CD14-positive monocyte (primary cell): ENCODE measurements around the gene FAM50B. TPM values are rescaled to one million over a fixed set of nuclear protein-coding genes. Genes with fewer than 3 reads are reported as not detected.
A peak's percentile ranks its signal among the peaks of the same experiment; 100 is the strongest.

ENCODE experiments used
- DNase-seq, 3 donors: peaks; one replicate each; pipeline ENCODE4 v3.0.0-alpha.2; 2011 to 2022
- H2AFZ ChIP-seq: 2 replicates; pipeline ENCODE4 v1.6.0; 2012; ENCODE audit warnings: mild to moderate bottlenecking, low read depth, low read length, inconsistent platforms; ENCODE audit not compliant: insufficient read depth, poor library complexity, severe bottlenecking
- H3K27ac ChIP-seq, 2 donors: 1 replicate in 1 of 2; 2 replicates in 1 of 2; pipeline ENCODE4 v1.5.1; 2012 to 2013; ENCODE audit warnings: low read length in 2 of 2, control low read depth in 1 of 2, inconsistent platforms in 1 of 2, low read depth in 1 of 2, mild to moderate bottlenecking in 1 of 2
- H3K27me3 ChIP-seq, 2 donors: one replicate each; pipeline versions ENCODE4 v1.6.0 to v1.6.1; 2011 to 2013; ENCODE audit warnings: low read length in 2 of 2; ENCODE audit not compliant: control insufficient read depth in 2 of 2, insufficient read depth in 2 of 2
- H3K36me3 ChIP-seq, 2 donors: replicated peaks in 1 of 2; 1 replicate in 1 of 2; 2 replicates in 1 of 2; pipeline versions ENCODE4 v1.5.1 to v1.6.1; 2012 to 2013; ENCODE audit warnings: low read length in 2 of 2, control low read depth in 1 of 2, inconsistent platforms in 1 of 2, mild to moderate bottlenecking in 1 of 2; ENCODE audit not compliant: insufficient read depth in 2 of 2, control insufficient read depth in 1 of 2
- H3K4me1 ChIP-seq, 2 donors: 1 replicate in 1 of 2; 2 replicates in 1 of 2; pipeline versions ENCODE4 v1.5.1 to v1.6.1; 2012 to 2013; ENCODE audit warnings: low read length in 2 of 2, control low read depth in 1 of 2, inconsistent platforms in 1 of 2, mild to moderate bottlenecking in 1 of 2, moderate library complexity in 1 of 2; ENCODE audit not compliant: insufficient read depth in 2 of 2, control insufficient read depth in 1 of 2
- H3K4me2 ChIP-seq: replicated peaks from 2 replicates; pipeline ENCODE3; 2012; ENCODE audit warnings: low read length, moderate library complexity, mild to moderate bottlenecking; ENCODE audit not compliant: poor library complexity, severe bottlenecking; ENCODE audit errors: extremely low read depth
- H3K4me3 ChIP-seq, 3 experiments: fragments of 200-600 bp in 1 of 3; sonication (generic) in 1 of 3; replicated peaks in 1 of 3; 1 replicate in 2 of 3; 2 replicates in 1 of 3; pipeline ENCODE4 v1.5.1; 2011 to 2013; ENCODE audit warnings: low read length in 3 of 3, mild to moderate bottlenecking in 3 of 3, control low read depth in 2 of 3, low read depth in 2 of 3, inconsistent platforms in 1 of 3, moderate library complexity in 1 of 3
- H3K79me2 ChIP-seq: 2 replicates; pipeline ENCODE4 v1.6.0; 2012; ENCODE audit warnings: mild to moderate bottlenecking, control low read depth, inconsistent platforms, low read length, moderate library complexity; ENCODE audit not compliant: insufficient read depth
- H3K9ac ChIP-seq: 2 replicates; pipeline ENCODE4 v1.6.0; 2017; ENCODE audit warnings: low read length, mild to moderate bottlenecking; ENCODE audit not compliant: insufficient read depth, poor library complexity, severe bottlenecking
- H3K9me3 ChIP-seq, 2 donors: replicated peaks in 1 of 2; 1 replicate in 1 of 2; 2 replicates in 1 of 2; pipeline versions ENCODE4 v1.5.1 to v1.6.1; 2012 to 2013; ENCODE audit warnings: low read length in 2 of 2, control low read depth in 1 of 2; ENCODE audit not compliant: control insufficient read depth in 1 of 2, insufficient read depth in 1 of 2
- H4K20me1 ChIP-seq: 2 replicates; pipeline ENCODE4 v1.6.0; 2012; ENCODE audit warnings: mild to moderate bottlenecking, low read length, control low read depth, moderate library complexity; ENCODE audit not compliant: insufficient read depth
- H3K27ac Mint-ChIP-seq, 7 donors: one replicate each; pipeline ENCODE4 v1.8.0; 2020; ENCODE audit warnings: mild to moderate bottlenecking in 7 of 7, mixed read lengths in 7 of 7, moderate library complexity in 6 of 7, inconsistent platforms in 2 of 7
- H3K27me3 Mint-ChIP-seq, 3 donors: one replicate each; pipeline ENCODE4 v1.8.0; 2021 to 2022; ENCODE audit warnings: low read depth in 3 of 3, mild to moderate bottlenecking in 3 of 3, mixed read lengths in 3 of 3, moderate library complexity in 3 of 3, inconsistent platforms in 1 of 3
- H3K36me3 Mint-ChIP-seq, 2 donors: one replicate each; pipeline ENCODE4 v1.8.0; 2020; ENCODE audit warnings: mixed read lengths in 2 of 2, inconsistent platforms in 1 of 2, mild to moderate bottlenecking in 1 of 2
- H3K4me1 Mint-ChIP-seq: one replicate; pipeline ENCODE4 v1.8.0; 2020; ENCODE audit warnings: mild to moderate bottlenecking, mixed read lengths
- H3K4me3 Mint-ChIP-seq, 2 donors: one replicate each; pipeline ENCODE4 v1.8.0; 2020; ENCODE audit warnings: mild to moderate bottlenecking in 2 of 2, mixed read lengths in 2 of 2, moderate library complexity in 1 of 2
- H3K9me3 Mint-ChIP-seq, 7 donors: one replicate each; pipeline ENCODE4 v1.8.0; 2020 to 2022; ENCODE audit warnings: mixed read lengths in 7 of 7, mild to moderate bottlenecking in 6 of 7, moderate library complexity in 6 of 7, inconsistent platforms in 2 of 7
- CTCF ChIP-seq: fragments of 200-600 bp; IDR thresholded peaks from one replicate; pipeline ENCODE4 v1.8.0; 2022; ENCODE audit warnings: antibody characterized with exemption, mild to moderate bottlenecking
- WGBS: methylation state at CpG from one replicate; pipeline ENCODE4 v1.1.5; 2013; ENCODE audit warnings: missing lambda C conversion rate; ENCODE audit not compliant: insufficient coverage; 5-methylcytosine and 5-hydroxymethylcytosine counted together
- intact Hi-C, 2 donors: fragments of 100-400 bp; cut with micrococcal nuclease; formaldehyde crosslinking; loops; one replicate each; pipeline versions ENCODE4 v1.15.0 to v1.15.1; 2023
- polyA plus RNA-seq, 3 donors: library from polyadenylated mRNA; depleted of rRNA in 1 of 3; unstranded in 2 of 3; stranded (reverse) in 1 of 3; fragments of 300-500 nt in 2 of 3; fragments of >200 nt in 1 of 3; fragmentation: Illumina TruSeq in 2 of 3; gene quantifications; 1 replicate in 2 of 3; 2 replicates in 1 of 3; pipeline ENCODE4 v1.2.3, GENCODE V29; 2012 to 2021

The FAM50B gene
- polyA plus RNA-seq, 3 donors, result 1.8 to 3.3 (median 3.0) TPM

- H3K27ac Mint-ChIP-seq, result peak overlapping the region in 1 of 7 donors; percentile 53
- peaks cover 1 to 2% (median 1%) of the 10 kb centered on the region in 3 donors for H3K27me3 Mint-ChIP-seq
- Histone ChIP-seq H3K4me2 (no peak overlapping the region), H3K27ac (no peak overlapping the region), H4K20me1 (no peaks in the 10 kb centered on the region), H3K9ac (no peak overlapping the region), H3K9me3 (no peaks in the 10 kb centered on the region), H3K4me1 (no peaks in the 10 kb centered on the region), H3K79me2 (no peaks in the 10 kb centered on the region), H2AFZ (no peak overlapping the region), H3K4me3 (no peak overlapping the region), H3K27me3 (no peaks in the 10 kb centered on the region), H3K36me3 (no peaks in the 10 kb centered on the region)
- 89% methylated on average over 8 of the region's 15 CpGs for WGBS
- DNase-seq, result no peak
- H3K4me1 Mint-ChIP-seq, result no peaks in the 10 kb centered on the region
- H3K4me3 Mint-ChIP-seq, result no peak overlapping the region
- intact Hi-C loops, result no loop called here
- no peaks in the 10 kb centered on the region for H3K9me3 Mint-ChIP-seq
- no peaks in the 10 kb centered on the region for H3K36me3 Mint-ChIP-seq
- no peak for TF ChIP-seq CTCF
Observed at GRCh38 chr6:3825851-3826581, 23.2 kb upstream of the FAM50B start.

GRCh38 chr6:3829285-3829684 lies 19.9 kb upstream of the FAM50B start:
- no peak for DNase-seq
- Histone ChIP-seq H3K27ac (no peak overlapping the region), H4K20me1 (no peaks in the 10 kb centered on the region), H2AFZ (no peak overlapping the region), H3K9ac (no peak overlapping the region), H3K4me1 (no peaks in the 10 kb centered on the region), H3K79me2 (no peaks in the 10 kb centered on the region), H3K9me3 (no peaks in the 10 kb centered on the region), H3K27me3 (no peaks in the 10 kb centered on the region), H3K4me3 (no peak overlapping the region), H3K36me3 (no peaks in the 10 kb centered on the region), H3K4me2 (no peak overlapping the region)
- H3K27ac Mint-ChIP-seq, result no peak overlapping the region
- no peaks in the 10 kb centered on the region for H3K36me3 Mint-ChIP-seq
- TF ChIP-seq CTCF, result no peak
- H3K9me3 Mint-ChIP-seq, result no peaks in the 10 kb centered on the region
- no peaks in the 10 kb centered on the region for H3K4me1 Mint-ChIP-seq
- intact Hi-C loops, result no loop called here
- WGBS, result 100% methylated on average over 1 of the region's 5 CpGs
- peaks cover 2 to 4% (median 4%) of the 10 kb centered on the region in 3 donors for H3K27me3 Mint-ChIP-seq
- no peak overlapping the region for H3K4me3 Mint-ChIP-seq
